ENCODE data around the gene DRAP1. TPM values are rescaled to one million over a fixed set of nuclear protein-coding genes. Genes with fewer than 3 reads are reported as not detected.

The DRAP1 gene
- total and polyA plus RNA-seq, 9 of the 15 experiments (the other 6 are each of a cell fraction or from before 2014, with no cell fraction given) = 9.6 to 200 (median 92.9) TPM

GRCh38 chr11:65919141-65919572 is at the start of gene DRAP1 (continued):
- TF ChIP-seq ZNF592 (IDR thresholded peaks at IDR 0.05) (peak; percentile 62; the same call in 1 of the 2 replicates), SP1 (CRISPR knock-in tag; IDR thresholded peaks at IDR 0.05) (peak; percentile 96), SMC3 (conservative IDR thresholded peaks at IDR 0.05; ENCODE audit: insufficient read depth, low read depth, low read length) (0 out of 2 replicates have a peak, but pooled peaks have one; percentile 9), SRSF7 (optimal IDR thresholded peaks at IDR 0.05; ENCODE audit: low read depth, low read length) (no peak), ATF7 (IDR thresholded peaks at IDR 0.05) (peak; percentile 84), ZNF316 (IDR thresholded peaks at IDR 0.05) (no peak), ZBTB49 (CRISPR knock-in tag; IDR thresholded peaks at IDR 0.05; ENCODE audit: borderline replicate concordance) (no peak), ELK1 (CRISPR knock-in tag; IDR thresholded peaks at IDR 0.05) (no peak), SAP30 (IDR thresholded peaks at IDR 0.05; ENCODE audit: borderline replicate concordance, insufficient read depth, low read depth, low read length, poor library complexity, severe bottlenecking) (no peak), NUFIP1 (IDR thresholded peaks at IDR 0.05; ENCODE audit: partially characterized antibody) (no peak), DEAF1 (CRISPR knock-in tag; IDR thresholded peaks at IDR 0.05) (0 out of 2 replicates have a peak, but pooled peaks have one; percentile 30), MXI1 (IDR thresholded peaks at IDR 0.05; ENCODE audit: low read depth, low read length) (0 out of 2 replicates have a peak, but pooled peaks have one; percentile 36), RHOXF2B (CRISPR knock-in tag; conservative IDR thresholded peaks at IDR 0.05) (0 out of 2 replicates have a peak, but pooled peaks have one; percentile 44), ZNF232 (CRISPR knock-in tag; IDR thresholded peaks at IDR 0.05) (no peak), ADNP (tag; IDR thresholded peaks at IDR 0.05) (no peak), ZNF280A (IDR thresholded peaks at IDR 0.05; ENCODE audit: low read depth, partially characterized antibody) (no peak), MCM2 (IDR thresholded peaks at IDR 0.05; ENCODE audit: low read depth) (no peak), ZNF785 (CRISPR knock-in tag; IDR thresholded peaks at IDR 0.05) (no peak)
